Activated CD4-positive, alpha-beta T cell treated with anti-CD3 and anti-CD28 coated beads for 24 hours (primary cell): ENCODE measurements around the gene RBM41.
"Not testable (repeated sequence)": the region's sequence is repeated elsewhere in the genome, so short reads cannot be mapped to it uniquely, and the experiment has no call there.

Source experiments
- DNase-seq, 2 donors: peaks; one replicate each; pipeline ENCODE4 v3.0.0-alpha.2; 2020; ENCODE audit warnings: low read depth in 2 of 2

Gene RBM41

DNA sequence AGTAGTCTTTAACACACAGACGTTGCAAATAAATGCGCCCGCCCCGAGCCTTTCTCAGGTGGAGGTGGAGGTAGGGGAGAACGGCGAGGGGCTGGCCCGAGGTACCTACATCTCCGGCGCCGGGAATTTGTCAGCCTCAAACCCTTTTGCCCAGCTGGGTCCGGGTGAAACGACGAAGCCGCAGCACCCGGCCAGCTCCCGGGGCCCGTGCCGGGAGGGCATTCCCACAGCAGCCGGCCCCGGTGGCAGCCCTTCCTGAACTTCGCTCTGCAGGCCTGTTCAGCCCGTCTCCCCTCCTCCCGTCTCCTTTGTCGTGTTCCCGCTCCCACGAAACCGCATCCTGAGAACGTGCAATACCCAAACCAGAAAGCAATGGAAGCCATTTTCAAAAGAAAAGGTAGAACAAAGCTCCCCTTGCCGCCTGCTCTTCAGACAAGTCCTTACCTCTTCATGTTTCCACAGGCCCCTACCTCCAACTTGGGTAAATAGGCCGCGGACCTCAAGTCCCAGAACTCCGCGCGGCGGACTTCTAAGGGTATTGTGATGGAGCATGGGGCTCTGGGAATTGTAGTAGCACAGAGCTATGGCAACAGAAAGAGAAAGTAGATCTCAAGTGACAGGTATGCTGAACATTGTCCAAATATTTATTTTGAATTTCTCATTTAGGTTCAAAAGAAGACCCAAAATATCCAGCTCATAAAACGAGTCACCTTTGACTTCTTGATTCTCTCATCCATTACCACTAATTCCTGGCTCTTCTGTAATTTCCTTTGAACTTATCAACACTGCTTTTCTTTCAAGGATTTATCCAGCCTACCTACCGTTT, at the start of gene RBM41:
TSS of gene RBM41 (minus strand) at position 501 of the 826 bp plus-strand sequence. CDS start at position 452, 49 bp downstream.
- peak; percentile 45 to 55 for DNase-seq

GRCh38 chrX:107168257-107168656, 49.6 kb upstream of the RBM41 start:
- DNase-seq, result no peak

DNA sequence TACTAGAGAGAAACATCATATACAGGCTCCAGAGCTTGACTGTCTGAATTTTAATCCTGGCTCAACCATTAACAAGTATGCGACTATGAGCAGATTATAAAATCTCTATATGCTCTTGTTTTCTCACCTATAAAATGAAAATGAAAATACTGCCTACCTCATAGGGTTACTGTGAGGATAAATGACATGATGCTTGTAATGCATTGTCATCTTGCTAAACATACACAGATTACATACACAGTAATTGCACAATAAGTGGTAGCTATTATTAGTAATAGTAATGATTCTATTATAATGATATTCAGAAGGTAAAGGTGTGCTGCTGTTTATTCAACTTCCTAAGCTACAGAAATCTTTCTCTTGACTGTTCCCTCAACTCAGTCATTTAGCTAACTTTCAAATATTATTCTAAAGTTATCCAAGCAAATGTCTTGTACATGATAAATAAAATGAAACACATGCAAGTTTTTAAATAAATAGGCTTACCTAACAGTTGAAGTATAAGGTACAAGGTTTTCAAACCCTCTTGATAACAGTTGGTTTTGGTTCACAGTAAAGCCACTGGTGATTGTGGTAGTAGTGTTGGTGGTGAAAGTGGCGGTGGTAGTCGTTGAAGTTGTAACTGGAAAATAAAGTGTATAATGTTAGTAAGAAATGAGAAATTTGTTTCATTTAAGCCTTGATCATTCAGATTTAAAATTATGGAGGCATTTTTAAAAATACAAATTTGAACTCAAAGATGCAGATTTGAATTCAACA, 48.7 kb upstream of the RBM41 start:
- DNase-seq, result no peak

DNA sequence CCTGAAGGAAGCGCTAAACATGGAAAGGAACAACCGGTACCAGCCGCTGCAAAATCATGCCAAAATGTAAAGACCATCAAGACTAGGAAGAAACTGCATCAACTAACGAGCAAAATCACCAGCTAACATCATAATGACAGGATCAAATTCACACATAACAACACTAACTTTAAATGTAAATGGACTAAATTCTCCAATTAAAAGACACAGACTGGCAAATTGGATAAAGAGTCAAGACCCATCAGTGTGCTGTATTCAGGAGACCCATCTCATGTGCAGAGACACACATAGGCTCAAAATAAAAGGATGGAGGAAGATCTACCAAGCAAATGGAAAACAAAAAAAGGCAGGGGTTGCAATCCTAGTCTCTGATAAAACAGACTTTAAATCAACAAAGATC, 39.0 kb upstream of the RBM41 start:
- DNase-seq, result not testable (repeated sequence)

DNA sequence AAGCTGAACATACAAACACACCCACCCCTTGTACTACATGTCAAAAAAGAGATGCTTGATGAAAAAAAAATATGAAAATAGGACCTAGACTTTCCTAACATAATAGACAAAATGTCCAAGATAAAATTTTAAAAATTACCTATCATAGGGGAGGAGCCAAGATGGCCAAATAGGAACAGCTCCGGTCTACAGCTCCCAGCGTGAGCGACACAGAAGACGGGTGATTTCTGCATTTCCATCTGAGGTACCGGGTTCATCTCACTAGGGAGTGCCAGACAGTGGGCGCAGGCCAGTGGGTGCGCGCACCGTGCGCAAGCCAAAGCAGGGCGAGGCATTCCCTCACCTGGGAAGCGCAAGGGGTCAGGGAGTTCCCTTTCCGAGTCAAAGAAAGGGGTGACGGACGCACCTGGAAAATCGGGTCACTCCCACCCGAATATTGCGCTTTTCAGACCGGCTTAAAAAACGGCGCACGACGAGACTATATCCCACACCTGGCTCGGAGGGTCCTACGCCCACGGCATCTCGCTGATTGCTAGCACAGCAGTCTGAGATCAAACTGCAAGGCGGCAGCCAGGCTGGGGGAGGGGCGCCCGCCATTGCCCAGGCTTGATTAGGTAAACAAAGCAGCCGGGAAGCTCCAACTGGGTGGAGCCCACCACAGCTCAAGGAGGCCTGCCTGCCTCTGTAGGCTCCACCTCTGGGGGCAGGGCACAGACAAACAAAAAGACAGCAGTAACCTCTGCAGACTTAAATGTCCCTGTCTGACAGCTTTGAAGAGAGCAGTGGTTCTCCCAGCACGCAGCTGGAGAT, 37.2 kb upstream of the RBM41 start:
- not testable (repeated sequence) for DNase-seq

GRCh38 chrX:107154787-107155620, 36.4 kb upstream of the RBM41 start:
- DNase-seq, result no peak

GRCh38 chrX:107153005-107153404, 34.4 kb upstream of the RBM41 start:
- no peak for DNase-seq

DNA sequence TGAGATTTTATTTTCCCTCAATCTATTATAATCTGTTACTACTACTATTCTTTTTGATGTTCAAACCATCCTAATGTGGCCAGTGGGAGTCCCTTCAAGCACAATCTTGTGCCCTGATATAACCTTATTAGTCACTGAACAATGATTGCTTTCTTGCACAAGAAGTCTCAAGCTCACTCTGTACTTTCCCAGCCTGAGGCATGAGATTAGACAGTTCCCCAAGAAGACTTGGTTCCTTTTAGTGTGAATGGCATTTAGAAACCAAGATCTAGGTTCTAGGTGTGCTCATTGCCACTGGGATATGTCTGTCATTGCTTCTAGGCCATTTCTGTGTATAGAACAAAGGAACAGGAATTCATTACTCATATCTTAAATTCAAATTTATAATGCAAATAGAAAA, 28.0 kb upstream of the RBM41 start:
- DNase-seq, result no peak

DNA sequence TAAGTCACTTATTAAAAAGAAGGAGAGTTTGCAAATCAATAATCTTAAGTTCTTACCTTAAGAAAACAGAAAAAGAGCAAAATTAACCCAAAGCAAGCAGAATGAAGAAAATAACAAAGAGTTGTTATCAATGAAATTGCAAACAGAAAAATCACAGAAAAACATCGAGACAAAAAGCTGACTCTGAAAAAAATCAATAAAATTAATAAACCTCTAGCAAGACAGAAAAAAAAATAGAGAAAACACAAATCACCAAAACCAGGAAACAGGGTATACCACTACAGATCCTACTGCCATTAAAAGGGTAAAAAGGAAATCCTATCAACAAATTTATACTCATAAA, 17.3 kb upstream of the RBM41 start:
- no peak for DNase-seq

- peak in 1 of 2 donors; percentile 6 for DNase-seq
These were observed 16.7 kb upstream of the RBM41 start for GRCh38 chrX:107135049-107135964.

DNA sequence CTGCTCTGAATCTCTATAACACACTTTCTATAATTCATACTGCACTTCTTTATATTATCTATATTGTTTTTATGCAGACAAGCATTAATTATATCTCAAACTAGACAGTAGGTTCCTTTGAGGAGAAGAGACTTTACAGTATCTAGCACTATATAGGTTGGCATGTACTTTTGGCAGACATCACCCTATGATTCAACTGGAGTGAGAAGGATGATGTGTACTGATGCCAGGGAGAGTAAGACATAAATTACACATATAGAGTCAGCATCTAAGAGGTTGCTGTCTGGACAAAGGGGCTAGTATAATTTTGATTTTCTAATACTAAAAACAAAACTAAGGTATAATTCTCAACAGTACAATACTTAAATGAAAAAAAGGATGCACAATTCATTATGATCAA, 5.1 kb upstream of the RBM41 start:
- no peak for DNase-seq

DNA sequence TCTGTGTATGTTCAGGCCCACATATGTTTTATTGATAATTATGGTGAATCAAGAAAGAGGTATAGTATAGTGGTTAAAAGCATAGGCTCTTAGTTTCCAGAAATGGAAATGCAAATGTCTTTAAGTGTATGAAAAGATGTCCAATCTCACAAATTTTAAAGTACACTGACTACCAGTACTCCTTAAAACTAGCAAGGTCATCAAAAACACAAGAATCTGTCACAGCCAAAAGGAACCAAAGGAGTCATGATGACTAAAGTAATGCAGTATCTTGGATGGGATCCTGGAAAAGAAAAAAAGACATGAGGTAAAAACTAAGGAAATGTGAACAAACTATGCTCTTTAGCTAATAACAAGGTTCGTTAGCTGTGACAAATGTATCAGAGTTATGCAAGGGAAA, 661 bp upstream of the RBM41 start:
- no peak for DNase-seq

GRCh38 chrX:107117993-107118321, 665 bp downstream of the RBM41 start:
- DNase-seq, result no peak

DNA sequence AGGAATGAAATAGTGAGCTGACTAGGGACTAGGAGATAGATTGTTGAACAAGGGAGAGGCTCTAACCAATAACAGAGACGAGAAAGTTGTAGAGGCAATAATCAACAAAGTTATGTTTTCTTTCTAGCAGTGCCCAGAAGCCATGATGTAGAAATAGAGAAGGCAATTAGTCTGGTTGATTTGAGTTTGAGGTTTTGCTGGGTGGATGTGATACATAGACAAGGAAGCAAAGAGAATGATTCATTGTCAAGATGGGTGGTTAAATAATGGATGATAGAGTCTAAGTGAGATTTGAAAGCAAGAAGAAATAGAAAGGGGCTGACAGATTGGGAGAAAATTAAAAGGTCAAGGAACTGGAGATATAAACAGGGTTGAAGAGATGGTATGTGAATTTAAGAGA, 11.2 kb downstream of the RBM41 start:
- DNase-seq, result no peak

- no peak for DNase-seq
These were observed 15.6 kb downstream of the RBM41 start for GRCh38 chrX:107102980-107103379.

DNA sequence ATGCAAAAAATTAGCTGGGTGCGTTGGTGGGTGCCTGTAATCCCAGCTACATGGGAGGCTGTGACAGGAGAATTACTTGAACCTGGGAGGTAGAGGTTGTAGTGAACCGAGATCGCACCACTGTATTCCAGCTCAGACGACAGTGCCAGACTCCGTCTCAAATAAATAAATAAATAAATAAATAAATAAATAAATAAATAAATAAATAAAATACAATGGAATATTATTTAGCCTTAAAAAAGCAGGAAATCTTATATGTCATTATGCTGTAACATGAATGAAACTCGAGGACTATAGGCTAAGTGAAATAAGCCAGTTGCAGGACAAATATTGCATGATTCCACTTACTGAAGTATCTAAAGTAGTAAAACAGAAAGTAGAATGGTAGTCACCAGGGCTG, 42.5 kb downstream of the RBM41 start:
- no peak for DNase-seq

- DNase-seq, result not testable (repeated sequence)
These were observed 60.9 kb downstream of the RBM41 start for GRCh38 chrX:107057731-107058130.

DNA sequence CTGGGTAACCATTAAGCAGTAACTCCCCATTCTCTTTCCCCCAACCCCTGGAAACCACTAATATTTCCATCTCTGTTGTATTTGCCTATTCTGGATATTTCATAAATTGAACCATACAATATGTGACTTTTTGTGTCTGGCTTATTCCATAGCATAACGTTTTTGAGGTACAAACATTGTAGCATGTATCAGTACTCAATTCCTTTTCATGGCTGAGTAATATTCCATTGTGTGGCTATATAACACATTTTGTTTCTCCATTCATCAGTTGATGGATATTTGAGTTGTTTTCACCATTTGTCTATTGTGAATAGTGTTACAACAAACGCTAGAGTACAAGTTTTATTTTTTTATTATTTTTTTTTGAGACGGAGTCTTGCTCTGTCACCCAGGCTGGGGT, 63.6 kb downstream of the RBM41 start:
- DNase-seq, result no peak

DNA sequence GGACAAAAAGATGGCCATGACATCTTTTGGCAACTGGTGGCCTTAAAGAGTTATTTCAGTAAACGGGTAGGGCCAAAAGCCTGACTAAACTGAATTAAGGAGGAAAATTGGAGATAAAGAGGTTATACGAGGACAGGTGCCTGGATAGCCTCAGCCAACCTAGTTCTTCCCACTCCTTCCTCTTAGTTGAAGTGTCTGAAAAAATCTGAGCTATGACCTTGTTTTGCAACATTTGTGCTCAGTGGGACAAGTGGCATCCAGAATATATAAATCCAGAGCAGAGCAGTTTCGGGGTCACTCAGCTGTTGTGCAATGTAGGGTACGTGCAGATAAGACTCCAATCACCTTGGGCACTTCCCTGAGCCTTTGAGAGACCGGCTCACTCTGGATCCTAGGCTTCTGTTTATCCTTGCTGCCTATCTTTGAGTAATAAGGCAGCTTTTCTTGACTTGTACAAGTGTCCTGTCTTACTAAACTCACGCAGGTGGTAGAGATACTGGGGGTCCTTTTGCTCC, 68.4 kb downstream of the RBM41 start:
- no peak for DNase-seq

- no peak for DNase-seq
These were observed 71.0 kb downstream of the RBM41 start for GRCh38 chrX:107047622-107048021.
